Measurements from ENCODE around the gene SLC19A1.
A peak's percentile ranks its signal among the peaks of the same experiment; 100 is the strongest.

Gene SLC19A1

GRCh38 chr21:45545236-45545570, 3.0 kb upstream of the SLC19A1 start:
- DNase-seq (ENCODE audit: low spot score) = no peak

- no peak for DNase-seq (ENCODE audit: low spot score)
These were observed 2.4 kb upstream of the SLC19A1 start for GRCh38 chr21:45544449-45545235.

- no peak for DNase-seq (ENCODE audit: low spot score)
These were observed 1.6 kb upstream of the SLC19A1 start for GRCh38 chr21:45543710-45544448.

GRCh38 chr21:45543371-45543709, 1.1 kb upstream of the SLC19A1 start:
- no peak for DNase-seq (ENCODE audit: low spot score)

GRCh38 chr21:45542667-45543370, 579 bp upstream of the SLC19A1 start:
- DNase-seq (ENCODE audit: low spot score) = no peak

GRCh38 chr21:45541221-45542039, 810 bp downstream of the SLC19A1 start:
- peak; percentile 88 for DNase-seq (ENCODE audit: low spot score)

GRCh38 chr21:45540601-45540970, 1.7 kb downstream of the SLC19A1 start:
- DNase-seq (ENCODE audit: low spot score) = no peak

- DNase-seq (ENCODE audit: low spot score) = no peak
These were observed 2.2 kb downstream of the SLC19A1 start for GRCh38 chr21:45539796-45540600.

GRCh38 chr21:45539046-45539795, 3.0 kb downstream of the SLC19A1 start:
- DNase-seq (ENCODE audit: low spot score) = no peak

GRCh38 chr21:45538381-45539045, 3.7 kb downstream of the SLC19A1 start:
- no peak for DNase-seq (ENCODE audit: low spot score)

- no peak for DNase-seq (ENCODE audit: low spot score)
These were observed 4.4 kb downstream of the SLC19A1 start for GRCh38 chr21:45537746-45538291.

GRCh38 chr21:45537111-45537745, 5.0 kb downstream of the SLC19A1 start:
- DNase-seq (ENCODE audit: low spot score) = no peak

- DNase-seq (ENCODE audit: low spot score) = no peak
These were observed 5.7 kb downstream of the SLC19A1 start for GRCh38 chr21:45536301-45537081.

GRCh38 chr21:45535341-45536081, 6.7 kb downstream of the SLC19A1 start:
- no peak for DNase-seq (ENCODE audit: low spot score)

GRCh38 chr21:45534636-45535331, 7.5 kb downstream of the SLC19A1 start:
- no peak for DNase-seq (ENCODE audit: low spot score)

GRCh38 chr21:45533846-45534635, 8.2 kb downstream of the SLC19A1 start:
- no peak for DNase-seq (ENCODE audit: low spot score)
